Fibroblast of lung (primary cell): ENCODE measurements around the gene NLGN2. TPM values are rescaled to one million over a fixed set of nuclear protein-coding genes. Genes with fewer than 3 reads are reported as not detected.

ENCODE experiments used
- DNase-seq, 2 donors: peaks; one replicate each; pipeline versions ENCODE4 v3.0.0 to v3.0.0-alpha.2; 2010; ENCODE audit warnings: low read depth in 2 of 2
- H2AFZ ChIP-seq: 2 replicates; pipeline ENCODE4 v1.5.1; 2012; ENCODE audit warnings: low read length, control low read depth, inconsistent platforms
- H3K27ac ChIP-seq: 2 replicates; pipeline ENCODE4 v1.5.1; 2011; ENCODE audit warnings: low read length, control low read depth; ENCODE audit not compliant: insufficient read depth
- H3K27me3 ChIP-seq: 2 replicates; pipeline ENCODE4 v1.5.1; 2011; ENCODE audit warnings: mild to moderate bottlenecking, low read length; ENCODE audit not compliant: control insufficient read depth, insufficient read depth
- H3K36me3 ChIP-seq: 2 replicates; pipeline ENCODE4 v1.5.1; 2011; ENCODE audit warnings: low read length; ENCODE audit not compliant: control insufficient read depth, insufficient read depth
- H3K4me1 ChIP-seq: 2 replicates; pipeline ENCODE4 v1.5.1; 2011; ENCODE audit warnings: low read length; ENCODE audit not compliant: control insufficient read depth, insufficient read depth; ENCODE audit errors: extremely low read depth
- H3K4me2 ChIP-seq: 2 replicates; pipeline ENCODE4 v1.5.1; 2011; ENCODE audit warnings: low read length, control low read depth; ENCODE audit not compliant: insufficient read depth; ENCODE audit errors: extremely low read depth
- H3K4me3 ChIP-seq, 4 experiments: fragments of 200-600 bp in 1 of 4; sonication (generic) in 1 of 4; replicated peaks in 1 of 4; 2 replicates each; pipeline ENCODE4 v1.5.1; 2011 to 2016; ENCODE audit warnings: low read length in 4 of 4, low read depth in 3 of 4, mild to moderate bottlenecking in 3 of 4, control low read depth in 2 of 4, inconsistent platforms in 1 of 4, mixed read lengths in 1 of 4; ENCODE audit not compliant: insufficient read depth in 1 of 4; ENCODE audit errors: control extremely low read depth in 1 of 4
- H3K79me2 ChIP-seq: 2 replicates; pipeline ENCODE4 v1.5.1; 2012; ENCODE audit warnings: mild to moderate bottlenecking, low read length, inconsistent platforms; ENCODE audit not compliant: control insufficient read depth, insufficient read depth
- H3K9ac ChIP-seq: 2 replicates; pipeline ENCODE4 v1.5.1; 2011; ENCODE audit warnings: mild to moderate bottlenecking, low read length, control low read depth; ENCODE audit not compliant: insufficient read depth
- H3K9me3 ChIP-seq: 2 replicates; pipeline ENCODE4 v1.5.1; 2012; ENCODE audit warnings: low read depth, low read length; ENCODE audit not compliant: control insufficient read depth, insufficient read depth
- H4K20me1 ChIP-seq: 2 replicates; pipeline ENCODE4 v1.5.1; 2011; ENCODE audit warnings: low read length; ENCODE audit not compliant: control insufficient read depth, insufficient read depth; ENCODE audit errors: extremely low read depth
- EZH2 ChIP-seq: IDR thresholded peaks from 2 replicates; pipeline ENCODE4 v1.5.1; 2012; ENCODE audit warnings: low read length, control low read depth, mild to moderate bottlenecking; ENCODE audit errors: missing control alignments
- polyA plus RNA-seq, 2 donors: library from polyadenylated mRNA; depleted of rRNA in 1 of 2; stranded (reverse) in 1 of 2; unstranded in 1 of 2; fragments of >200 nt; gene quantifications; 2 replicates each; pipeline ENCODE4 v1.2.1, GENCODE V29; 2011 to 2012; ENCODE audit warnings: missing spikeins in 1 of 2
- total RNA-seq: library from RNA; depleted of rRNA; stranded (reverse); fragments of >200 nt; gene quantifications from 2 replicates; pipeline ENCODE4 v1.2.1, GENCODE V29; 2014
- TF ChIP-seq, protein P1 (sequence below), 2 donors: IDR thresholded peaks in 1 of 2; conservative IDR thresholded peaks in 1 of 2; 1 replicate in 1 of 2; 2 replicates in 1 of 2; pipeline ENCODE4 v1.5.1; 2011 to 2012; ENCODE audit warnings: low read length in 2 of 2, control low read depth in 1 of 2, inconsistent platforms in 1 of 2, low read depth in 1 of 2, mild to moderate bottlenecking in 1 of 2

Gene NLGN2
- total and polyA plus RNA-seq, 2 donors (not counting 1 experiment from before 2014, with no cell fraction given) = 7.3 to 12.1 TPM

- peak overlapping the region; percentile 23 for H2AFZ ChIP-seq
- H3K27ac ChIP-seq = no peak overlapping the region
- H3K4me1 ChIP-seq = peaks cover 13% of the 10 kb centered on the region
- no peaks in the 10 kb centered on the region for H3K36me3 ChIP-seq
- no peak overlapping the region for H3K9ac ChIP-seq
- peak overlapping the region; percentile 75 for H3K4me2 ChIP-seq
- no peaks in the 10 kb centered on the region for H3K9me3 ChIP-seq
- TF ChIP-seq, protein P1, sequence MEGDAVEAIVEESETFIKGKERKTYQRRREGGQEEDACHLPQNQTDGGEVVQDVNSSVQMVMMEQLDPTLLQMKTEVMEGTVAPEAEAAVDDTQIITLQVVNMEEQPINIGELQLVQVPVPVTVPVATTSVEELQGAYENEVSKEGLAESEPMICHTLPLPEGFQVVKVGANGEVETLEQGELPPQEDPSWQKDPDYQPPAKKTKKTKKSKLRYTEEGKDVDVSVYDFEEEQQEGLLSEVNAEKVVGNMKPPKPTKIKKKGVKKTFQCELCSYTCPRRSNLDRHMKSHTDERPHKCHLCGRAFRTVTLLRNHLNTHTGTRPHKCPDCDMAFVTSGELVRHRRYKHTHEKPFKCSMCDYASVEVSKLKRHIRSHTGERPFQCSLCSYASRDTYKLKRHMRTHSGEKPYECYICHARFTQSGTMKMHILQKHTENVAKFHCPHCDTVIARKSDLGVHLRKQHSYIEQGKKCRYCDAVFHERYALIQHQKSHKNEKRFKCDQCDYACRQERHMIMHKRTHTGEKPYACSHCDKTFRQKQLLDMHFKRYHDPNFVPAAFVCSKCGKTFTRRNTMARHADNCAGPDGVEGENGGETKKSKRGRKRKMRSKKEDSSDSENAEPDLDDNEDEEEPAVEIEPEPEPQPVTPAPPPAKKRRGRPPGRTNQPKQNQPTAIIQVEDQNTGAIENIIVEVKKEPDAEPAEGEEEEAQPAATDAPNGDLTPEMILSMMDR (conservative IDR thresholded peaks at IDR 0.05 in 1 of 2, IDR thresholded peaks at IDR 0.05 in 1 of 2; ENCODE audit: low read depth in 1 of 2, low read length in 2 of 2) = peak; percentile 35 to 72
- no peak for TF ChIP-seq EZH2
- peak; percentile 71 to 72 for DNase-seq
- peak overlapping the region in 2 of 4 experiments; percentile 17 to 42 for H3K4me3 ChIP-seq
- H3K27me3 ChIP-seq = peaks cover 25% of the 10 kb centered on the region
- H4K20me1 ChIP-seq = no peaks in the 10 kb centered on the region
- no peaks in the 10 kb centered on the region for H3K79me2 ChIP-seq
These were observed 29.1 kb downstream of the NLGN2 start for GRCh38 chr17:7436556-7437368.

- H3K4me3 ChIP-seq = peak overlapping the region in 1 of 4 experiments; percentile 42
- no peak overlapping the region for H2AFZ ChIP-seq
- DNase-seq = no peak
- H3K4me1 ChIP-seq = peaks cover 13% of the 10 kb centered on the region
- H3K4me2 ChIP-seq = peak overlapping the region; percentile 75
- no peak overlapping the region for H3K27ac ChIP-seq
- H4K20me1 ChIP-seq = no peaks in the 10 kb centered on the region
- TF ChIP-seq, protein P1 (conservative IDR thresholded peaks at IDR 0.05 in 1 of 2, IDR thresholded peaks at IDR 0.05 in 1 of 2; ENCODE audit: low read depth in 1 of 2, low read length in 2 of 2) = no peak
- TF ChIP-seq EZH2 = no peak
- H3K36me3 ChIP-seq = no peaks in the 10 kb centered on the region
- H3K27me3 ChIP-seq = peaks cover 25% of the 10 kb centered on the region
- H3K9ac ChIP-seq = no peak overlapping the region
- H3K9me3 ChIP-seq = no peaks in the 10 kb centered on the region
- H3K79me2 ChIP-seq = no peaks in the 10 kb centered on the region
These were observed 29.8 kb downstream of the NLGN2 start for GRCh38 chr17:7437369-7437863.

- no peak for DNase-seq
- Histone ChIP-seq H3K9ac (no peak overlapping the region), H3K27ac (no peak overlapping the region), H3K79me2 (no peaks in the 10 kb centered on the region), H3K9me3 (no peaks in the 10 kb centered on the region), H3K36me3 (no peaks in the 10 kb centered on the region), H2AFZ (no peak overlapping the region), H3K4me3 (peak overlapping the region in 1 of 4 experiments; percentile 42), H4K20me1 (no peaks in the 10 kb centered on the region), H3K4me1 (peaks cover 13% of the 10 kb centered on the region), H3K27me3 (peaks cover 25% of the 10 kb centered on the region), H3K4me2 (peak overlapping the region; percentile 9)
- TF ChIP-seq EZH2 = peak; percentile 60
- TF ChIP-seq, protein P1 (conservative IDR thresholded peaks at IDR 0.05 in 1 of 2, IDR thresholded peaks at IDR 0.05 in 1 of 2; ENCODE audit: low read depth in 1 of 2, low read length in 2 of 2) = no peak
These were observed 30.4 kb downstream of the NLGN2 start for GRCh38 chr17:7437950-7438614.
